Trophoblast cell (in vitro differentiated cells and primary cell): ENCODE data around the gene SHROOM4.

Experiments
- DNase-seq, 2 donors: peaks; one replicate each; pipeline ENCODE4 v3.0.0-alpha.2; 2016
- H2AFZ ChIP-seq: 2 replicates; pipeline ENCODE4 v1.6.1; 2013; ENCODE audit warnings: low read length, moderate library complexity, mild to moderate bottlenecking; ENCODE audit not compliant: insufficient read depth, poor library complexity
- H2AK5ac ChIP-seq: 2 replicates; pipeline ENCODE4 v1.6.1; 2013; ENCODE audit warnings: mild to moderate bottlenecking, low read length
- H2BK120ac ChIP-seq: 2 replicates; pipeline ENCODE4 v1.6.1; 2013; ENCODE audit warnings: low read length, mild to moderate bottlenecking, moderate library complexity; ENCODE audit not compliant: insufficient read depth, poor library complexity
- H2BK12ac ChIP-seq: 2 replicates; pipeline ENCODE4 v1.6.1; 2013; ENCODE audit warnings: mild to moderate bottlenecking, low read length, moderate library complexity
- H2BK5ac ChIP-seq: 2 replicates; pipeline ENCODE4 v1.6.1; 2013; ENCODE audit warnings: low read length, low read depth, moderate library complexity, mild to moderate bottlenecking; ENCODE audit not compliant: poor library complexity
- H3K14ac ChIP-seq: 2 replicates; pipeline ENCODE4 v1.6.1; 2013; ENCODE audit warnings: mild to moderate bottlenecking, low read length
- H3K18ac ChIP-seq: 2 replicates; pipeline ENCODE4 v1.6.1; 2013; ENCODE audit warnings: mild to moderate bottlenecking, low read length
- H3K23ac ChIP-seq: 2 replicates; pipeline ENCODE4 v1.6.1; 2013; ENCODE audit warnings: low read length
- H3K27ac ChIP-seq: 2 replicates; pipeline ENCODE4 v1.5.1; 2013; ENCODE audit warnings: low read depth, mild to moderate bottlenecking, inconsistent platforms, low read length, moderate library complexity
- H3K27me3 ChIP-seq: 2 replicates; pipeline ENCODE4 v1.6.1; 2013; ENCODE audit warnings: inconsistent platforms, mild to moderate bottlenecking, low read length, moderate library complexity; ENCODE audit not compliant: insufficient read depth
- H3K36me3 ChIP-seq, 2 experiments: 1 replicate in 1 of 2; 2 replicates in 1 of 2; pipeline ENCODE4 v1.6.1; 2013; ENCODE audit warnings: low read length in 2 of 2, mild to moderate bottlenecking in 2 of 2, moderate library complexity in 1 of 2; ENCODE audit not compliant: insufficient read depth in 2 of 2, control insufficient read depth in 1 of 2
- H3K4ac ChIP-seq: 2 replicates; pipeline ENCODE4 v1.6.1; 2013; ENCODE audit warnings: low read depth, mild to moderate bottlenecking, low read length, moderate library complexity
- H3K4me1 ChIP-seq, 2 experiments: 1 replicate in 1 of 2; 2 replicates in 1 of 2; pipeline ENCODE4 v1.6.1; 2013; ENCODE audit warnings: low read length in 2 of 2, mild to moderate bottlenecking in 2 of 2, moderate library complexity in 1 of 2; ENCODE audit not compliant: insufficient read depth in 2 of 2, control insufficient read depth in 1 of 2
- H3K4me2 ChIP-seq: 2 replicates; pipeline ENCODE4 v1.6.1; 2013; ENCODE audit warnings: inconsistent platforms, mild to moderate bottlenecking, low read length, moderate library complexity
- H3K4me3 ChIP-seq: 2 replicates; pipeline ENCODE4 v1.5.1; 2013; ENCODE audit warnings: mild to moderate bottlenecking, low read depth, low read length, inconsistent platforms
- H3K79me1 ChIP-seq: one replicate; pipeline ENCODE4 v1.6.1; 2013; ENCODE audit warnings: low read length
- H3K79me2 ChIP-seq: 2 replicates; pipeline ENCODE4 v1.6.1; 2013; ENCODE audit warnings: low read length, mild to moderate bottlenecking; ENCODE audit not compliant: control insufficient read depth, insufficient read depth, poor library complexity
- H3K9ac ChIP-seq: 2 replicates; pipeline ENCODE4 v1.6.1; 2013; ENCODE audit warnings: mild to moderate bottlenecking, low read length
- H3K9me3 ChIP-seq: 2 replicates; pipeline ENCODE4 v1.6.1; 2013; ENCODE audit warnings: low read depth, mild to moderate bottlenecking, control low read depth, inconsistent platforms, low read length; ENCODE audit not compliant: insufficient read depth
- H4K12ac ChIP-seq: 2 replicates; pipeline ENCODE4 v1.6.1; 2013; ENCODE audit warnings: low read depth, mild to moderate bottlenecking, low read length, moderate library complexity
- H4K8ac ChIP-seq: 2 replicates; pipeline ENCODE4 v1.6.1; 2013; ENCODE audit warnings: low read depth, mild to moderate bottlenecking, low read length, moderate library complexity
- H4K91ac ChIP-seq: one replicate; pipeline ENCODE4 v1.6.1; 2013; ENCODE audit warnings: low read depth, mild to moderate bottlenecking, low read length, moderate library complexity
- WGBS: extraction: QIAGEN DNeasy Blood & Tissue Kit; methylation state at CpG from one replicate; pipeline ENCODE4 v1.1.7; 2013; ENCODE audit warnings: missing lambda C conversion rate; ENCODE audit not compliant: insufficient read length, insufficient coverage; ENCODE audit errors: extremely low coverage; 5-methylcytosine and 5-hydroxymethylcytosine counted together

The SHROOM4 gene

GRCh38 chrX:50586407-50586806 lies 227.6 kb downstream of the SHROOM4 start:
- no peak overlapping the region for H3K4ac ChIP-seq
- no peaks in the 10 kb centered on the region for H3K79me1 ChIP-seq
- H3K4me1 ChIP-seq = no peaks in the 10 kb centered on the region
- H3K9me3 ChIP-seq = no peaks in the 10 kb centered on the region
- no peak overlapping the region for H3K9ac ChIP-seq
- no peak overlapping the region for H3K27ac ChIP-seq
- H3K23ac ChIP-seq = no peak overlapping the region
- no peak overlapping the region for H3K4me3 ChIP-seq
- H3K36me3 ChIP-seq = no peaks in the 10 kb centered on the region
- no peak overlapping the region for H3K14ac ChIP-seq
- H2BK120ac ChIP-seq = no peak overlapping the region
- no peaks in the 10 kb centered on the region for H3K27me3 ChIP-seq
- H2AFZ ChIP-seq = no peak overlapping the region
- H3K18ac ChIP-seq = no peak overlapping the region
- no peak overlapping the region for H4K8ac ChIP-seq
- no peak overlapping the region for H2AK5ac ChIP-seq
- H4K91ac ChIP-seq = no peak overlapping the region
- H2BK5ac ChIP-seq = no peak overlapping the region
- H3K79me2 ChIP-seq = no peaks in the 10 kb centered on the region
- no peak overlapping the region for H4K12ac ChIP-seq
- no peak overlapping the region for H2BK12ac ChIP-seq
- no peak overlapping the region for H3K4me2 ChIP-seq
- DNase-seq = no peak

- Histone ChIP-seq H3K9me3 (no peaks in the 10 kb centered on the region), H3K4ac (no peak overlapping the region), H3K36me3 (no peaks in the 10 kb centered on the region), H3K18ac (no peak overlapping the region), H3K14ac (no peak overlapping the region), H3K4me2 (no peak overlapping the region), H3K79me2 (no peaks in the 10 kb centered on the region), H3K79me1 (peaks cover 2% of the 10 kb centered on the region), H3K4me3 (no peak overlapping the region), H3K9ac (no peak overlapping the region), H2BK120ac (no peak overlapping the region), H3K27me3 (no peaks in the 10 kb centered on the region), H4K8ac (no peak overlapping the region), H2BK5ac (no peak overlapping the region), H3K27ac (no peak overlapping the region), H4K91ac (no peak overlapping the region), H2BK12ac (no peak overlapping the region), H2AFZ (no peak overlapping the region), H3K23ac (no peak overlapping the region), H2AK5ac (no peak overlapping the region), H3K4me1 (no peaks in the 10 kb centered on the region), H4K12ac (no peak overlapping the region)
- no peak for DNase-seq
- WGBS = no CpG with 5 or more reads among the region's 1 CpG
Observed at GRCh38 chrX:50581405-50581804, 232.6 kb downstream of the SHROOM4 start.

GRCh38 chrX:50579955-50580354 lies 234.0 kb downstream of the SHROOM4 start:
- Histone ChIP-seq H3K4ac (no peak overlapping the region), H2BK5ac (no peak overlapping the region), H4K12ac (no peak overlapping the region), H2BK120ac (no peak overlapping the region), H3K79me1 (peaks cover 2% of the 10 kb centered on the region), H3K36me3 (no peaks in the 10 kb centered on the region), H4K91ac (no peak overlapping the region), H3K79me2 (no peaks in the 10 kb centered on the region), H3K9ac (no peak overlapping the region), H4K8ac (no peak overlapping the region), H3K4me2 (no peak overlapping the region), H3K4me3 (no peak overlapping the region), H3K27ac (no peak overlapping the region), H3K9me3 (no peaks in the 10 kb centered on the region), H2AK5ac (no peak overlapping the region), H3K4me1 (no peaks in the 10 kb centered on the region), H3K23ac (no peak overlapping the region), H3K27me3 (no peaks in the 10 kb centered on the region), H2BK12ac (no peak overlapping the region), H2AFZ (no peak overlapping the region), H3K14ac (no peak overlapping the region), H3K18ac (no peak overlapping the region)
- DNase-seq = peak; percentile 45 to 86
- WGBS = no CpG with 5 or more reads among the region's 2 CpGs

- Histone ChIP-seq H2AK5ac (no peak overlapping the region), H3K4me2 (no peak overlapping the region), H3K18ac (no peak overlapping the region), H3K14ac (no peak overlapping the region), H4K91ac (no peak overlapping the region), H2BK120ac (no peak overlapping the region), H2BK5ac (no peak overlapping the region), H3K4me1 (no peaks in the 10 kb centered on the region), H3K79me1 (peaks cover 2% of the 10 kb centered on the region), H3K4ac (no peak overlapping the region), H3K27ac (no peak overlapping the region), H2AFZ (no peak overlapping the region), H4K12ac (no peak overlapping the region), H3K27me3 (no peaks in the 10 kb centered on the region), H3K36me3 (no peaks in the 10 kb centered on the region), H3K23ac (no peak overlapping the region), H3K9ac (no peak overlapping the region), H2BK12ac (no peak overlapping the region), H4K8ac (no peak overlapping the region), H3K79me2 (no peaks in the 10 kb centered on the region), H3K4me3 (no peak overlapping the region), H3K9me3 (no peaks in the 10 kb centered on the region)
- no CpG with 5 or more reads among the region's 1 CpG for WGBS
- DNase-seq = no peak
Observed at GRCh38 chrX:50577326-50577725, 236.7 kb downstream of the SHROOM4 start.
